Left renal pelvis (tissue), 4 donors: Measurements from ENCODE around the gene TSPAN15. TPM values are rescaled to one million over a fixed set of nuclear protein-coding genes. Genes with fewer than 3 reads are reported as not detected.

ENCODE experiments used
- DNase-seq, 4 donors: peaks; one replicate each; pipeline ENCODE4 v3.0.0-alpha.2; 2013; ENCODE audit warnings: low read depth in 4 of 4, low spot score in 3 of 4
- polyA plus RNA-seq, 4 donors: library from polyadenylated mRNA; unstranded; fragments of 120-200 nt; gene quantifications; one replicate each; pipeline ENCODE4 v1.2.1, GENCODE V29; 2013; ENCODE audit not compliant: insufficient read length in 4 of 4

The TSPAN15 gene
- 10 to 100 TPM in 3 of 4 donors, 1 to 10 TPM in 1; 9.8 to 73.9 (median 65.2) TPM for polyA plus RNA-seq

DNA sequence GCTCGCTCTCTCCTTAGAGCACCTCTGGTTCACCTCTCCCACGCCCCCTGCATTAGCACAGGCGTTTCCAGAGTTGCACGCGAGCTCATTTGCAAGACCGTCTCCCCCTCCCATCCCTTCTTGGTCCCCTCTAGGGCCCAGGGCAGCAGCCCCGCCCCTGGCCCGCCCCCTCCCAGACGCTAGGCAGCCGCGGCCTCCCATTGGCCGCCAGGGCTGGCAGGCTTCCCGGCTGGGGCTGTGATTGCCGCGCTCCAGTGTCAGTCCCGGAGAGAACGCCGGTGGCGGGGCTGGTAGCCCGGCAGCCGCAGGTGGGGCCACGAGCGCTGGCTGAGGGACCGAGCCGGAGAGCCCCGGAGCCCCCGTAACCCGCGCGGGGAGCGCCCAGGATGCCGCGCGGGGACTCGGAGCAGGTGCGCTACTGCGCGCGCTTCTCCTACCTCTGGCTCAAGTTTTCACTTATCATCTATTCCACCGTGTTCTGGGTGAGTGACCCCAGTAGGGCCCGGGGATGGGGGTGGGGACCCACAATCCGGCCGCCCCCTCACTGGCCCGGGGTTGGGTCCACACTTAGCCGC is at the start of gene TSPAN15:
Gene TSPAN15 (plus strand): TSS at position 257 of the 575 bp plus-strand sequence. CDS start 130 bp downstream, at position 387.
- DNase-seq = peak; percentile 72 to 76 (median 76)

DNA sequence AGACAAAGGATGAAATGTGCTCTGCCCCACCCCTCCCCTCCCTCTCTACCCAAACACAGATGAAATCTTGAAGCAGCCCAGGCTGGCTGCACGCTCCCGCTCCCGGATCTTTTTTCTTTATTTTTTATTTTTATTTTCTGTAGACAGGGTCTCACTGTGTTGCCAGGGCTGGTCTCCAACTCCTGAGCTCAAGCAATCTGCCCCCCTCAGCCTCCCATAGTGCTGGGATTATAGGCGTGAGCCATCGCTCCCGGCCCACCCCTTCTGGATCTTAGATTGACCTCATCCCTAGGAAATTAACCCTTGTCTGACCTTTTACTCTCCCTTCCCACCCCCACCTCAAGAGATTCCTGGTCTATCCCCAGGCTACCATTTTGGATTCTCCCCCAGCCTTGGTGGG is 48.9 kb upstream of the TSPAN15 start:
- DNase-seq = no peak

DNA sequence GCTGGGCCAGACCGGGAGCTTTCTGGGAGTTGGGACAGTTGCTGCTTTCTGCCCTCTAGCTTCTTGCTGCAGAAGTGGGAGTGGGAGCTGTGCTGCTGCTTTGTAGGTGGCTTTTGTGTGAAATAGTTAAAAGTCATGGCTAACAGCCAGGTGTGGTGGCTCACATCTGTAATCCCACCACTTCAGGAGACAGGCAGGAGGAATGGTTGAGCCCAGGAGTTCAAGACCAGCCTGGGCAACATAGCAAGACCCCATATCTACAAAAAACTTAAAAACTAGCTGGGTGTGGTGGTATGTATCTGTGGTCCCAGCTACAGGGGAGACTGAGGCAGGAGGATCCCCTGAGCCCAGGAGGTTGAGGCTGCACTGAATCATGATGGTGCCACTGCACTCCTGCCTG is 48.2 kb upstream of the TSPAN15 start:
- no peak for DNase-seq

DNA sequence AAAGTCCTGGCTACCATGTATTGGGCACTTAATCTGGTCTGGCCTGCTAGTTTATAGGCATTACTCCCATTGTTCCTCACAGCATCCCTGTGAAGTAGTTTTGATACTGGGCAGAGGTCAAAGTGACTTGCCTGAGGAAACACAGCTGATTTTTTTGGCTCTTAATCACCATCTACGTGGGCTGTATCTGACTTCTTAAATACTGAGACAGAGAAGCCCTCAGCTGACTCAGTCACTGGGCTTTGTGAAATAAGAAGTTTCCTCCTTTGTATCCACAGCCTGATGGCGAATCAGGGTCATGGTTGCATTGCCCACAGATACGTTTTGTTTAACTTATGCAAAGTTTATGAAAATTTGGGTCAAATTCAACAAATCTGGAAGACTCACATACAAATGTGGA is 47.7 kb upstream of the TSPAN15 start:
- no peak for DNase-seq

DNA sequence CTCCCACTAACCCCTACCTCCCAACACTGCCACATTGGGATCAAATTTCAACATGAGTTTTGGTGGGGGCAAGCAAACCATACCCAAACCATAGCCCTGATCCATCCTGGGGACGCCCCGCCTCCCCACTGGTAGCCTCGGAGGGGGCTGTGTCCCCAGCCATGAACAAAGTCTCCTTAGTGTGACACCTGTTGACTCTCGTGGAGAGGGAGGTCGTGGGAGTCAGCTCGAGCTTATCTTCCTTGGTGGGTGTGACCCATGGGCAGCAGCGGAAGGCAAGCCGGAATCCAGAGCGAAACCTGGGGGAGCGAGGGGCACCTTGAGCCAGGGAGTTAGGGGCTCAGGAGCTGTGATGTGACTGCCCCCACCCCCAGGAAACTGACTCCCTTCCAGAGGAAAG is 46.5 kb upstream of the TSPAN15 start:
- DNase-seq = no peak

DNA sequence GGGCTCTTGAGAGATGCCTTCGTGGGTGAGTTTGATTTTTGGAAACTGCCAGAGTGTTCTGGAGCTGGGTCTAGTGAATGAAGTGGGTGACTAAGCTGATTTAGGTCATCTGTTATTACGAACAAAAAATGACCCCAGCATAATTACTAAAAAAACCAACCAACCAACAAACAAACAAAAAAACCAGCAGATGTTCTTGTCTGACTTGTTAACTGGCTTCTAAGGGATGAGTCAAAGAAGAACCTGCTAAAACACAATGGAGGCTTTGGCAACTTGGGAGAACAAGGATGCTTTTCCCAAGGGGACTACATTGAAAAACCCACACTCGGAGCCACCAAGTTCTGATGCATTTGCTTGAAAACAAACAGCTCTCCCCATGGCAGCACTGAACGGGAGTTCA is 46.0 kb upstream of the TSPAN15 start:
- DNase-seq = no peak

DNA sequence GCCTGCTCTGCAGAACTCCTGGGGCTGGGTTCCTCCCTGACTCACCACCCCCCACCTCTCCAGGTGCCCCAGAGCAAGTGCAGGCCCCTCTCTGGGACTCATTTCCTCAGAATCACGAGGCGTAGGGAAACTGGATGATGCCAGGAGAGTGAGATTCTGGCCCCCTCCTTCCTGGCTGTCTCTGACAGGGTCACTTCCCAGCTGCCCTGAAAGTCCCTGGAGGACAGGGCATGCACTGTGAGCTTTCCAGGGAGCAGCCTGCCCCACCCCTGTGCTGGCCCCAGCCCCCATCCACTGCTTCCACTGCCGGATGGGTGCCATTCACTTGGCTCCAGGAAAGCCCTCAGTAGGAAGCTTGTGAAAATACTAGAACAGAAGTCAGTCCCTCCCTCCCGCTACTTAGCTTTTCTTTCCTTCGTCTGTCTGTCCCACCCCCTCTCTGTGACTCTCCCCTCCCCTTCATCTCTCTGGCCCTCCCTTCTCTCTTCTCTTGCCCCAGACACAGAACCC is 44.9 kb upstream of the TSPAN15 start:
- no peak for DNase-seq

DNA sequence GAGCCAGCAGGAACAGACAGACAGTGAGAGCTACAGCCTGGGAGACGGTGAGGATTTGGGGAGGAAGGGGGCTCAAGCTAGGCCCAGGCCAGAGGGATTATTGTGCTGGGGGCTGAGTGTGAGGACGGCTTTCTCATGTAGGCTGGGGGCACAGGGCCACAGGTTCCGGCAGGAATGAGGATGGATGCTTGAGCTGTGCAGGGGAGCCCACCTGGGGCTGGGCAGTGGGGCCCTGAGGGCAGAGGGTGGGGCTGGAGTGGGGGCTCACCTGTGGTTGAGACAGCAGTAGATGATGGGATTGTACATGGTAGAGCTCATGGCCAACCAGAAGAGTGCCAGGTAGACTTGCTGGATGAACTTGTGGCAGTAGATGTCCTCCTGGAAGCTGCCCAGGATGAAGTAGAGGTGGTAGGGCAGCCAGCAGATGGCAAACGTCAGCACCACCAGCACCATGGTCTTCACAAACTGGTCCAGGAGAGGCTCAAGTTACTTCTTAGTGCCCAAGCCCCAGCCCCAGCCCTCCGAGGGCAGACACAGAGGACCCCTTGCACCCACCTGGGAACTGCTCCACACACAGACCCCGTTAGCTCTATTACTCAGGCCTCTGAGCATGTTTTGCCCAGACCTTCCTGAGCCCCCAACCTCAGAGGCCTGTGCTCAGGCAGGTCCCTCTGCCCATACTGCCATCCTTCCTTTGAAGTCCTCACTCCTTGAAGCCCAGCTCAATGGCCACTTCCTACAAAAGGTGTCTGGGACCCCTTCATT is 44.3 kb upstream of the TSPAN15 start:
- no peak for DNase-seq

DNA sequence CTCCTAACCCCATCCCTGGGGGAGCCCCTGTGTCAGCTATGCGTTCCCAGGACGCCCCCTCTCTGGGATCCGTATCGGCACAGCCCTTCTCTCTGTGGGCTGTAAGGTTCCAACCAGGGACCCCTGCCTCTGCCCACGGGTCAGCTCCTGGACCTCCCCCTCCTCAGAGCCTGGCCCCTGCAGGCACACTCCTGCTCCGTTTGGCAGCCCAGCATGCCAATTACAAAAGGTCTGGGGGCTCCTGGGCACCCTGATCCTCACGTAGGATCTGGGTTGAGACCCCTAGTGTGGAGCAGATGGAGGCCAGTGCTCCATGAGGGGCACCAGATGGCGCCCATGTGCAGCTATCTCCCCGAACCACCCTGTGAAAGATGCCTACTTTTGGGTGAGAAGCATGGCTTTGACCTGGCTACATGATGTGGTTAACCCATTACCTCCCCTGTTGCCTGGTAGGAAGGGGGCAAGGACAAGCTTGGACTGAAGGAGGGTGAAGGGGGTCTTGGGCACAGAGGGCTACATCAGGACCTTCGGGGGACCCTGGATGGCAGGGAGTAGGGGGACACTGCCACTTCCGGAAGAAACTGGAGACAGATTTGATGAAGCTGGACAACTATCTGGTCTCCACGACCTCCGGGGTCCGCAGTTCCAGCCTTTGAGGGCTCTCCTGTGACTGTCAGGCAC is 43.5 kb upstream of the TSPAN15 start:
- DNase-seq = no peak

DNA sequence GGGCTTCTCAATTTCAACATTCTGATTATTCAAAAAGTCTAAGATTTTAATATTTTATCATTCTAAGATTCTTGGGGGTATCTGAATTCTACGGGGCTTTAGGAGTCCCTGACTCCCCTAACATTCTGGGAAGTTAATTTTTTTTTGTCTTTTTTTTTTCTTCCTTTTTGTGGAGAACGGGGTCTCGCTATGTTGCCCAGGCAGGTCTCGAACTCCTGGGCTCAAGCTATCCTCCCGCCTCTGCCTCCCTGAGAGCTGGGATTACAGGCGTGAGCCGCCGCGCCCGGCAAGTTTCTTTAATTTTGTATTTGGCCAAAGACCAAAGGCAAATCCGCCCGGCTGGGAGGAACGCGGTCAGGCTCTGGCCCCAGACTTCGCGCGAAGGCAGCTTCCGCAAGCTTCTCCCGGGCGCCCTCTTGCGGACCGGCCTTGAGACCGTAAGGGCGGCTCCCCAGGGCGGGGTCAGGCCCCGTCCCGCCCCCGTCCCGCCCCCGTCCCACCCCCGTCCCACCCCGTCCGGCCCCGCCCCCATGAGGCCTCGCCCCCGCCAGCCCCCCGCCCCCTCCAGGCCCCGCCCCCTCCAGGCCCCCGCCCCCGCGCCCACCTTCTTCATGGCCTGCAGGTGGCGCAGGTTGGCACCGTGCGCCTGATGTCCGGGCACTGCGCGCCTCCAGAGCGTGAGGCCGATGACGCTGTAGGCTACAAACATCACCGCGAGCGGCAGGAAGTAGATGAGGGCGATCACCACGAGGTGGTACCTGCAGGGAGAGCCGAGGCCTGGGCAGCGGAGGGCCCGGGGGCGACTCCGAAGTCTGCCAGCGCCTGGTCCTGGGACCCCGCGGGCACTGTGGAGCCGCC is 42.7 kb upstream of the TSPAN15 start:
- peak; percentile 78 to 84 (median 82) for DNase-seq

DNA sequence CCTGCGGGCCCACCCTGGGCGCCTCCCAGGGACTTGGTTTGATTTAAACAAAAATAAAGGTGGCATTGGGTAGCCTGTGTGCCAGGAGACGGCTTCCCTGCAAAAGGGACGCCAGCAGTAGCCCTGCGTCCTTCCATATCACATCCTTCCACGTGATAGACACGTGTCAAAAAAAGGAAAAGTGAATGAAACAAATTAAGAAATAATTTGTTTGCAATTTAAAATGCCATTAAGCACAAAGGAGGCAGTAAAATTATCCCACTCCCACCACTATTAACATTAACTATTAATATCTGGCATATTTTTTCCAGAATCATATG is 42.1 kb upstream of the TSPAN15 start:
- no peak for DNase-seq

DNA sequence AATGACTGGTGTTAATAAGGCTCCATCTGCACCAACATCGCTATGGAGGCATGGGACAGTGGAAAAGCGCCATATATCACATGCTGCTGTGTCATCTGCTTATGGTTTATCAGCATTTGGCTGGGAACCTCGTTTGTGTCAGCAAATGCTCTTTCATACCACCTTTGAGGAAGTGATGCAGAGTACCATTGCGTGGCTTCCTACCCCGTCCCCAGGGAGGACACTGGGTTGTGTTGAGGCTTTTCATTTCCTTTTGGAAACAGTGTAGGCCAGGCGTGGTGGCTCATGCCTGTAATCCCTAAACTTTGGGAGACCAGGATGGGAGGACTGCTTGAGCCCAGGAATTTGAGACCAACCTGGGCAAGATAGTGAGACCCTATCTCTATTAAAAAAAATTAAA is 41.3 kb upstream of the TSPAN15 start:
- no peak for DNase-seq

DNA sequence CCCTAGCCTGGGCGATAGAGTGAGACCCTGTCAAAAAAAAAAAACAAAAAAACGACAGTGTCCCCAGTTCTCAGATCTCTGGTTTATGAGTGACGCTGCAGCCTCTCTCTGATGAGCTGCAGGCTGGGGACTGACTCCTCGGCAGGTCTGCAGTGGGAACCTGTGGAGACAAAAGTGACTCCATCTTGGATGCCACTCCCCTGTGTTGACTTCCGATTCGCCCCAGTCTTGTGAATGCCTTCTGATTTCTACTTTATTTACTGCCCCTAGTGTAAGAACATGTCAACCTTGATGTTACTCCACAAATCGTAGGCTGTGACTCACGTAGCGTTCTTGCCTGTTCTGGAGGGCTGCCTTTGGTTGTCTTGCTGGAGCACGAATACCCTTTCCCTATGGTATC is 40.8 kb upstream of the TSPAN15 start:
- no peak for DNase-seq

DNA sequence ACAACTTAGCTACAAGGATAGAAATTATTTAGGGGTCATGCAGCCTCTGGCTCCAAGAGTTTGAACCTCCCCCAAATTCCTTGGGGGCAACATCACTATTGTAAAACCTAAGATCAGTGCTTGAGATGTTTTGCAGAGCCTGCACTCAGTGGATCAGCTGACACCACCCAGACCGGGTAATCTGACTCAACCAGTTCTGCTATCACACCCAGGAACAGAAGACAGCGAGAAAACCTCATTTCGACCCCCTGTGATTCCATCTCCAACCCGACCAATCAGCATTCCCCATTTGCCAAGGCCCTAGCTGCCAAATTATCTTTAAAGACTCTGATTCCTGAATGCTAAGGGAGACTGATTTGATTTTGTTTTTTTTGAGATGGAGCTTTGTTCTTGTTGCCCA is 39.8 kb upstream of the TSPAN15 start:
- no peak for DNase-seq

DNA sequence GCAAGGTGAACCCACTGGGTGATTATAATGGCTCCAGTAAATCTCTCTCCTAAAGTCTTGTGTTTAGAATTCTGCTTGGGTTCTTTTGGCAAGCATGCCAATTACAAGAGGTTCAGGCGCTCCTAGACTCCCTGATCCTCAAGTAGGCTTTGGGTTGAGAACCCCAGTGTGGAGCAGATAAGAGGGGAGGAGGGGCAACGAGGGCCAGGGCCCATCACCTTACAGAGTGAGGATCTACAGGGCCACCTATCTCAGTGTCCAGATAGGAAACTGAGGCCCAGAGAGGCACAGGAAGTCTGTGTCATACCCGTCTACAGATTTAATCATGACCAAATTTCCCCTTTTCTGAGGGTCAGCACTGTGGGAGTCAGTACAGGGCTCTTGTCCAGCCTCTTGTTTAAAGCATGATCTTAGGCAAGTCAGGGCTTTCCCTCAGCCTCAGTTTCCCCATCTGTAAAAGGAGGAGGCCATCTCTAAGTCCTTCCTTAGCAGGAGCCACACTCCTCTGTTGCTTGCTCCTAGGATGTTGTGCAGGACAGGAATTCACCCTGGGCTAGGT is 39.0 kb upstream of the TSPAN15 start:
- no peak for DNase-seq

DNA sequence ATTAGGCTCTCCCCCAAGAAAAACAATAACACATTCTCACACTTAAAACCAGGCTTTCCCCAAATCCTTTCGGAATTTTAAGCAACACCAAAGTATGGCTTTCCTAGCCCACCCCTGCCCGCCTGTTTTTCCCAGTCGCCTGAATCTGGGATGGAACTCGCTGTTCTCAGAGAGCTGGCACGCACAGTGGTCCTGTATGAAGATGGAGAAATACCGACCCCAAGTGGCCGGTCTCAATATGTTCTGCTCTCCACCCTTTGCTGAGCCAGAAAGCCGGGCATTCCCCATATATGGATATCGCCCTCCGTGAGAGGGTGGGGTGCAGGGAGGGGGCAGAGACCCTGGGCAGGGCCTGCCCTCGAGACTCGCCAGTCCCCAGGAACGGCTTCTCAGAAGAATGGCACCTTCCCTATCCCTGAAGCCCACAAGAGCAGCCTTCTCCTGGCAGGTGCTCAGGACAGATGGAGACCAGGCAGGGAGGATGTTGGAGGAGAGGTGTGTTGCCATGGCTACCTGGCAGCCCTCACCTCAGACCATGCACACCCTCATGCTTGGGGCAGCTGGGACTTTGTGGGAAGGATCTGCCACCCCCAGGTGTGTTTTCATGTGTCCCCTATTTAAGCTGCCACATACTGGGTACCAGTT is 37.9 kb upstream of the TSPAN15 start:
- DNase-seq = peak in 1 of 4 donors; percentile 44

DNA sequence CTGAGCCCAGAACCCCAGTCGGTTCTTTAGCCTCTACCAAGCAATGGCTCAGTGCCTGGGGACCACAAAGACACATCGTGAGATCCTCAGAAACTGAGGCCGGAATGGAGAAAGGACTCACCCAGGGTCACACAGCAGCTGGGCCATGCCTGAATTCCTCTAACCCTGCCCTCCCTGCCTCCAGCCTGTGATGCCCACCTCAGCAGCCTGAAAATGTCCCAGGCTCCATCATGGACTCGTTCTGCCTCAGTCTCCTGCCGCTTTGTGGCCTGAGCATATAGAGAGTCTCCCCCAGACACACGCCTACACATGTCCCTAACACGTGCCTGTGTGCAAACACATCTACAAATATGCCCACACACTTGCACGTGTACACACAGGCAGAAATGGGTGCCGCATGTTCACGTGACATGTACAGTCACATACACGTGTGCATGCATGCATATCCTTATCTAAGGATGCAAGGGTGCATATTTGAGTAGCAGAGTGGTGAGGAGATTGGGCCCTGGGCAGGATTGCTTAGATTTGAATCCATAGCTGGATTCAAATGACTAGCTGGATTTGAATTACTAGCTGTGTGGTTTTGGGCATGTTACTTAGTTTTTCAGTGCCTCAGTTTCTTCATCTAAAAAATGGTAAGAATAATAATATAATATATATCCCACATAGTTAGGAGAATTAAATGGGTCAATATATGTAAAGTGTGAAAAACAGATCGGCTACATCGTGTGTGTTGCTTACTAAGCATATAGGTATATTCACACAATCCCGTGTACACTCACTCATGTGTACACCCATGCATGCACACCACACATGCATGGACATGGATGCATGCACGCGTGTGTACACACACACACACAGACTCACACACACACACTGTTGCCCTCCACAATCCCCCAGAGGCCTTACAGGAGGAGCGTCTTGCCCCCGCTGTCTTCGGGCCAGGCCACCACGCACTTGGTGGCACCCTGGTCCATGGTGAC is 36.9 kb upstream of the TSPAN15 start:
- no peak for DNase-seq

DNA sequence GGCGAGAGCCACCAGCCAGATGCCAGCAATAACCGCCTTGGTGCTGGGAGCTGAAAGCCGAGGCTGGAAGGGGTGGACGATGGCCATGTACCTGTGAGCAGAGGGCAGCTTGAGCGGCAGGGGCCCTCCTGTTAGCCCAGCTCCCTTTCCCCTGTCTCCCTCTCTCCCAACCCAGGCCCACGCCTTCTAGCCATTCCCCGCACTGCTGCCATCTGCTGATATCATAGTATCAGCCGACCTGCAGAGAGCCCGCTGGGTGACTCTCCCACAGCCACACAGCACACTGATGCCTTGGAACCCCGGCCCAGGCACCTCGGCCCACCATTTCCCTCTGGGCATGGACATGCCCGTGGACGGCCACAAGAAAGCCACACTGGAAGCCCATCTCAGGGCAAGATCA is 36.2 kb upstream of the TSPAN15 start:
- no peak for DNase-seq

DNA sequence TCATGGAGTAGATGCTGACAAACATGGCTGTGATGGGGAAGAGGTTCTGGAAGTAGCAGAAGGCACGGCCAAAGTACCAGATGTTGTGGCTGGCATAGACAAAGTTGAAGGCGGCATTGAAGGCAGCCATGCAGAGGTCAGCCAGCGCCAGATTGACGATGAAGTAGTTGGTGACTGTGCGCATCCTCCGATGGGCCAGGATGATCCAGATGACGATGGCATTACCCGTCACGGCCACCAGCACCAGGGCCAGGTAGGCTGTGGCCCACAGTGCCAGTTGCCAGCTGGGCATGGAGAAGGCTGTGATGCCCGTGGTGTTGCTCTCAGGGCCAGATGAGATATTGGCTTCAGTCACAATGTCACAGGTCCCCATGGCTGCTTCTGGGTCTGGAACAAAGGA is 35.3 kb upstream of the TSPAN15 start:
- DNase-seq = no peak
